Ammon's horn (tissue), 1 donor: ENCODE results near the gene RPL10L.

ENCODE experiments used
- DNase-seq: peaks from one replicate; pipeline ENCODE4 v3.0.0-alpha.2; 2016; ENCODE audit warnings: low spot score

The RPL10L gene

GRCh38 chr14:46651526-46652144 lies at the start of gene RPL10L:
Gene RPL10L (minus strand): TSS chr14:46651781. CDS start chr14:46651736, 45 bp downstream.
- no peak for DNase-seq

GRCh38 chr14:46691819-46692218 lies 40.2 kb upstream of the RPL10L start:
- no peak for DNase-seq

- no peak for DNase-seq
These were observed 35.1 kb upstream of the RPL10L start for GRCh38 chr14:46686652-46687051.

GRCh38 chr14:46672128-46672527 lies 20.5 kb upstream of the RPL10L start:
- no peak for DNase-seq

- DNase-seq: no peak
These were observed 11.8 kb upstream of the RPL10L start for GRCh38 chr14:46663382-46663781.

GRCh38 chr14:46661728-46662127 lies 10.1 kb upstream of the RPL10L start:
- DNase-seq: no peak

- no peak for DNase-seq
These were observed 1.6 kb upstream of the RPL10L start for GRCh38 chr14:46653031-46653755.

- DNase-seq: no peak
These were observed 4.8 kb downstream of the RPL10L start for GRCh38 chr14:46646796-46647195.

GRCh38 chr14:46626876-46627275 lies 24.7 kb downstream of the RPL10L start:
- DNase-seq: no peak
